Mesenchymal stem cell (in vitro differentiated cells and primary cell): ENCODE measurements around the gene ARF1.
A peak's percentile ranks its signal among the peaks of the same experiment; 100 is the strongest.

ENCODE experiments used
- DNase-seq: peaks from one replicate; pipeline ENCODE4 v3.0.0-alpha.2; 2013
- H2AFZ ChIP-seq: one replicate; pipeline ENCODE4 v1.6.1; 2013; ENCODE audit warnings: low read depth, mild to moderate bottlenecking, control low read depth, inconsistent platforms, low read length, moderate library complexity
- H2AK5ac ChIP-seq: 2 replicates; pipeline ENCODE4 v1.6.1; 2013; ENCODE audit warnings: low read length, moderate library complexity, mild to moderate bottlenecking, inconsistent platforms; ENCODE audit not compliant: severe bottlenecking
- H2BK120ac ChIP-seq: one replicate; pipeline ENCODE4 v1.6.1; 2013; ENCODE audit warnings: low read depth, mild to moderate bottlenecking, inconsistent platforms, low read length, moderate library complexity
- H2BK12ac ChIP-seq, 2 experiments: one replicate each; pipeline ENCODE4 v1.6.1; 2013; ENCODE audit warnings: inconsistent platforms in 2 of 2, low read length in 2 of 2, mild to moderate bottlenecking in 2 of 2, moderate library complexity in 2 of 2, control low read depth in 1 of 2
- H2BK15ac ChIP-seq: one replicate; pipeline ENCODE4 v1.6.1; 2013; ENCODE audit warnings: mild to moderate bottlenecking, low read depth, inconsistent platforms; ENCODE audit not compliant: poor library complexity, severe bottlenecking
- H2BK5ac ChIP-seq: 2 replicates; pipeline ENCODE4 v1.6.1; 2013; ENCODE audit warnings: low read depth, mild to moderate bottlenecking, low read length, control low read depth, inconsistent platforms; ENCODE audit not compliant: poor library complexity, severe bottlenecking
- H3K14ac ChIP-seq, 2 experiments: one replicate each; pipeline ENCODE4 v1.6.1; 2013; ENCODE audit warnings: inconsistent platforms in 2 of 2, low read length in 2 of 2, control low read depth in 1 of 2, mild to moderate bottlenecking in 1 of 2, moderate library complexity in 1 of 2
- H3K18ac ChIP-seq, 2 experiments: one replicate each; pipeline ENCODE4 v1.6.1; 2013; ENCODE audit warnings: inconsistent platforms in 2 of 2, low read length in 2 of 2, control low read depth in 1 of 2, low read depth in 1 of 2, mild to moderate bottlenecking in 1 of 2
- H3K23ac ChIP-seq, 2 experiments: one replicate each; pipeline ENCODE4 v1.6.1; 2013; ENCODE audit warnings: inconsistent platforms in 2 of 2, low read length in 2 of 2, mild to moderate bottlenecking in 2 of 2, moderate library complexity in 2 of 2, control low read depth in 1 of 2
- H3K27ac ChIP-seq: 2 replicates; pipeline ENCODE4 v1.5.1; 2013; ENCODE audit warnings: mild to moderate bottlenecking, moderate library complexity, low read length, control low read depth, inconsistent platforms; ENCODE audit not compliant: poor library complexity, severe bottlenecking
- H3K27me3 ChIP-seq, 2 experiments: 2 replicates each; pipeline versions ENCODE4 v1.6.1 to v1.7.0; 2013; ENCODE audit warnings: low read length in 2 of 2, mild to moderate bottlenecking in 2 of 2, moderate library complexity in 2 of 2, control low read depth in 1 of 2, inconsistent platforms in 1 of 2; ENCODE audit not compliant: control insufficient read depth in 1 of 2, insufficient read depth in 1 of 2
- H3K36me3 ChIP-seq, 2 experiments: 2 replicates each; pipeline versions ENCODE4 v1.6.1 to v1.7.0; 2013; ENCODE audit warnings: low read length in 2 of 2, control low read depth in 1 of 2, inconsistent platforms in 1 of 2, low read depth in 1 of 2, mild to moderate bottlenecking in 1 of 2; ENCODE audit not compliant: insufficient read depth in 2 of 2, control insufficient read depth in 1 of 2
- H3K4ac ChIP-seq, 2 experiments: one replicate each; pipeline ENCODE4 v1.6.1; 2013; ENCODE audit warnings: inconsistent platforms in 2 of 2, low read length in 2 of 2, mild to moderate bottlenecking in 2 of 2, moderate library complexity in 2 of 2, control low read depth in 1 of 2, low read depth in 1 of 2
- H3K4me1 ChIP-seq: 2 replicates; pipeline ENCODE4 v1.6.1; 2013; ENCODE audit warnings: low read depth, low read length, control low read depth; ENCODE audit not compliant: control insufficient read depth, insufficient read depth
- H3K4me2 ChIP-seq: 2 replicates; pipeline ENCODE4 v1.6.1; 2013; ENCODE audit warnings: low read length, mild to moderate bottlenecking, inconsistent platforms; ENCODE audit not compliant: poor library complexity, severe bottlenecking
- H3K4me3 ChIP-seq, 2 experiments: 2 replicates each; pipeline versions ENCODE4 v1.5.1 to v1.7.0; 2013; ENCODE audit warnings: low read length in 2 of 2, mild to moderate bottlenecking in 2 of 2, control low read depth in 1 of 2, low read depth in 1 of 2; ENCODE audit not compliant: insufficient read depth in 1 of 2
- H3K79me1 ChIP-seq: replicated peaks from 2 replicates; pipeline ENCODE4 v1.6.1; 2013; ENCODE audit warnings: mild to moderate bottlenecking, control low read depth, low read length, inconsistent platforms; ENCODE audit not compliant: poor library complexity, severe bottlenecking
- H3K9ac ChIP-seq: 2 replicates; pipeline ENCODE4 v1.7.0; 2013; ENCODE audit warnings: mild to moderate bottlenecking, low read length, moderate library complexity
- H3K9me3 ChIP-seq: 2 replicates; pipeline ENCODE4 v1.7.0; 2013; ENCODE audit warnings: mild to moderate bottlenecking, low read length; ENCODE audit not compliant: control insufficient read depth
- H4K8ac ChIP-seq: one replicate; pipeline ENCODE4 v1.6.1; 2013; ENCODE audit warnings: inconsistent platforms, mild to moderate bottlenecking, low read length, moderate library complexity
- H4K91ac ChIP-seq: one replicate; pipeline ENCODE4 v1.6.1; 2013; ENCODE audit warnings: mild to moderate bottlenecking, low read length, inconsistent platforms
- WGBS: methylation state at CpG from one replicate; pipeline ENCODE4 v1.1.7; 2013; ENCODE audit warnings: mixed read lengths; 5-methylcytosine and 5-hydroxymethylcytosine counted together

ARF1 gene

DNA sequence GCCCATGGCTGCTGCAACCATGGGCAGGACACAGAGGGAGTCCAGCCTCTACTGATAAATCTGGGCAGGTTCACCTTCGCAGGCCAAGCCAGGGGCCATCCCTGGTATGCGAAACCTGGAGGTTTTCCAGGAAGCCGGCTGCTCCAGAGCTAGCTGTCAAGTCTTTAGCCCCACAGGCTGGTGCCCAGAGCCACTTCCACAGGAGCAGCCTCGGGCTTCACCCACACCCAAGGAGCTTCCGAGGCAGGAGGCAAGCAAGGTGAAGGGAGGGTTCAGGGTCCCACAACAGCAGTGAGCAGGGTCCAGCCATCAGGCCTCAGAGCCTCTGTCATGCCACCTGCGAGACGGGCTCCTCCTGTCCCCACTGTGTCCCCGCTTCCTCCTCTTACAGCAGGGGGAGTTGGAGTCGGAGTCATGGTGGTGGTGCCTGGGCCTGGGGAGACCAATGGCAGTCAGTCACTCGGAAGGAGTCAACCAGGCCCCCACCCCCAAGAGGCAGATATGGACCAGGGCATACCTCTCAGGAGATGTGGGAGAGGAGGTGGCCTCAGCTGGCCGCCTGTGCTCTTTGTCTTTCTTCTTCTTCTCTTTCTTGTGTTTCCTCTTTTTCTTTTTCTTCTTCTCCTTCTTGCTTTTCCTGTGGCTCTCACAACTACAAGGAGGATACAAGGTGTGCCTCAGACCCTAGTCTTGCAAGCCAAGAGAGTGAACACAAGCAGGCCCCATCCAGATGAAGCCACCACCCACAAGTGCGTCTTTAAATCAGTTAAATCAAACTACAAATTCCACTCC is 18.5 kb downstream of the ARF1 start:
- Histone ChIP-seq H2BK120ac (no peak overlapping the region), H3K27me3 (no peaks in the 10 kb centered on the region), H3K4me3 (peak overlapping the region in 1 of 2 experiments; percentile 92), H3K14ac (no peak overlapping the region), H3K9ac (peak overlapping the region; percentile 86), H4K91ac (no peak overlapping the region), H3K36me3 (peaks cover 61 to 70% of the 10 kb centered on the region in 2 experiments), H2BK15ac (no peak overlapping the region), H3K79me1 (peaks cover 9% of the 10 kb centered on the region), H3K18ac (no peak overlapping the region), H3K23ac (no peak overlapping the region), H2AFZ (no peak overlapping the region), H2BK5ac (no peak overlapping the region), H3K9me3 (no peaks in the 10 kb centered on the region), H3K4me2 (no peak overlapping the region), H2BK12ac (no peak overlapping the region), H3K27ac (no peak overlapping the region), H2AK5ac (no peak overlapping the region), H4K8ac (no peak overlapping the region), H3K4ac (no peak overlapping the region), H3K4me1 (peaks cover 25% of the 10 kb centered on the region)
- 94% methylated on average over 12 of the region's 12 CpGs for WGBS
- no peak for DNase-seq

DNA sequence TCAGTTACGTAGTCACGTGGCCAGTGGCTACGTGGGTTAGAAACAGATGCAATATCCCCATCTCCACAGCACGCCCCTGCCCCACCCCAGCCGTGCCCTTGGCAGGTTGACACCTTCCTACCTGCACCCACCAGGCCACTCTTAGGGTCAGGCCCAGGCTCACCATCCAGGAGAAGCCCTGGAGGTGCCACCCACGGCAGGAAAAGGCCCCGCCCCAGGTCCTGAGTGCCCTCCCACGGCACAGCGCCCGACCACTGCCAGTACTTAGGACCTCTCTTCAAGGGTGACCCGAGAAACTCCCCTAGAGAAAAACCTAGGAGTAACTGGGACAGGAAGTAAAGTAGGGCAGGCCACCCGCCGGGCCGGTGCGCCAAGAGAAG is 19.1 kb downstream of the ARF1 start:
- Histone ChIP-seq H2AK5ac (no peak overlapping the region), H3K18ac (no peak overlapping the region), H3K14ac (no peak overlapping the region), H3K23ac (no peak overlapping the region), H4K8ac (peak overlapping the region; percentile 19), H2BK15ac (no peak overlapping the region), H3K27me3 (no peaks in the 10 kb centered on the region), H4K91ac (no peak overlapping the region), H2AFZ (no peak overlapping the region), H3K79me1 (peaks cover 11% of the 10 kb centered on the region), H3K4me3 (peak overlapping the region; percentile 88 to 92), H3K4ac (no peak overlapping the region), H3K9ac (peak overlapping the region; percentile 86), H3K36me3 (peaks cover 61 to 70% of the 10 kb centered on the region in 2 experiments), H3K9me3 (no peaks in the 10 kb centered on the region), H2BK120ac (no peak overlapping the region), H3K4me2 (peak overlapping the region; percentile 88), H2BK5ac (no peak overlapping the region), H3K4me1 (peaks cover 23% of the 10 kb centered on the region), H3K27ac (no peak overlapping the region), H2BK12ac (no peak overlapping the region)
- WGBS = 83% methylated on average over 15 of the region's 15 CpGs
- no peak for DNase-seq

DNA sequence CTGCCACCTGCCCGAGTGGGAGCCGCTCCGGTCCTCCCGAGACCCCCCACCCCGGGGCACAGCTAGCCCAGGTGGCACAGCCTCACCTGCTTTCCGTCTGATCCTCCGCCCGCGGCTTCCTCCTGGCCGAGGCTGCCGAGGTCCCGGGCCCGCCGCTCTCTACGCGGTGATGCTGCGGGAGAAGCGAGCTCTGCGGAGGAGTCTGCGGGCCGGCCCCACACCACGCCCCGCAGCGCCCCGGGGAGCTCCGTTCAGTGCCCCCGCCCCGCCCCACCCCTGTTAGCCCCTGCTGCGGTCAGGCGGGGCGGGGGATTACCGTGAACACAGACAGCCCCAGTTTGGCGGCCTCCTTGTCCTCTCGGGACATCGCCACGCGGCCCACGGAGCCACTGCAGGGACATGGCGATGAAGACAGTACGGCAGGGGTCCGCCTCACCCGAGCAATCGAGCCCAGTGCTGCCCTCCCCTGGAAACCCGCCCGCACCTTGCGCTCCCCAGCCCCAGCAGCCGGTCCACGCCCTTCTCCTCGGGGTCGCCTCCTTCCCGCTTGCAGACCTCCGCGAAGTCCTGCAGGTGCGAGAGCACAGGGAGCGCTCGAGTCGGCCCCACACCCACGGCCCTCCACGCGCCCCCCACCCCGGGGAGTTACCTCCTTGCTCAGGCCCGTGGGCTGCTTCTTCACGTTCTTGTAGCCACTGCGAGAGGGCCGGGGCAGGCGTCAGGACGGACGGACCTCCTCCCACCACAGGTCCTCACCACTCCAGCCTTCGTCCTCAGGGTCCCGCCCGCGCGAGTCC is 19.7 kb downstream of the ARF1 start:
- peak overlapping the region; percentile 88 for H3K4me2 ChIP-seq
- H3K27ac ChIP-seq = no peak overlapping the region
- H2BK120ac ChIP-seq = no peak overlapping the region
- H4K91ac ChIP-seq = no peak overlapping the region
- H3K27me3 ChIP-seq = no peaks in the 10 kb centered on the region
- H3K36me3 ChIP-seq = peaks cover 61 to 69% of the 10 kb centered on the region in 2 experiments
- H2BK15ac ChIP-seq = no peak overlapping the region
- no peak overlapping the region for H2BK12ac ChIP-seq
- peak overlapping the region; percentile 86 for H3K9ac ChIP-seq
- no peak overlapping the region for H4K8ac ChIP-seq
- H2AFZ ChIP-seq = peak overlapping the region; percentile 10
- H2AK5ac ChIP-seq = no peak overlapping the region
- H3K9me3 ChIP-seq = no peaks in the 10 kb centered on the region
- H3K23ac ChIP-seq = peak overlapping the region in 1 of 2 experiments; percentile 65
- peak overlapping the region in 1 of 2 experiments; percentile 39 for H3K14ac ChIP-seq
- H3K4me3 ChIP-seq = peak overlapping the region; percentile 88 to 92
- peak overlapping the region in 1 of 2 experiments; percentile 63 for H3K4ac ChIP-seq
- H3K18ac ChIP-seq = peak overlapping the region in 1 of 2 experiments; percentile 69
- no peak overlapping the region for H2BK5ac ChIP-seq
- peaks cover 13% of the 10 kb centered on the region for H3K79me1 ChIP-seq
- 14% methylated on average over 55 of the region's 73 CpGs for WGBS
- peak; percentile 47 for DNase-seq
- H3K4me1 ChIP-seq = peaks cover 21% of the 10 kb centered on the region
